DND-41 (cell line): Measurements from ENCODE around the gene DEFB121.

Experiments used
- EZH2 ChIP-seq: IDR thresholded peaks from 3 replicates; pipeline ENCODE4 v1.6.1; 2012; ENCODE audit warnings: borderline replicate concordance, low read depth, mild to moderate bottlenecking, moderate library complexity, low read length, inconsistent platforms; ENCODE audit not compliant: severe bottlenecking
- TF ChIP-seq, protein P1 (sequence below): IDR thresholded peaks from 2 replicates; pipeline ENCODE4 v1.5.1; 2012; ENCODE audit warnings: borderline replicate concordance, low read length, moderate library complexity, mild to moderate bottlenecking; ENCODE audit not compliant: poor library complexity, severe bottlenecking; ENCODE audit errors: extremely low read depth

DNA sequence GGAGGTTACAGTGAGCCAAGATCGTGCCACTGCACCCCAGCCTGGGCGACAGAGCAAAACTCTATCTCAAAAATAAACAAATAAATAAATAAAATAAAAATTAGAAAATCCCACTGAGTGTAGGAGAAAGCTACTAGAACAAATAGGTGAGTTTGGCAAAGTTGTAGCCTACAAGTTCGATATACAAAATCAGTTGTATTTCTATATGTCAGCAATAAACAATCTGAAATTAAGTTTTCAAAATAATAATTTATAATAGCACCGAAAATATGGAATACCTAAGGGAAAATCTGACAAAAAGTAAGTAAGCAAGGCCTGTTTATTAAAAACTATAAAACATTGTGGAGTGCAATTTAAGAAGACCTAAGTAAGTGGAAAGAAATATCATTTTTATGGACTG lies 42.7 kb downstream of the DEFB121 start:
- TF ChIP-seq, protein P1, sequence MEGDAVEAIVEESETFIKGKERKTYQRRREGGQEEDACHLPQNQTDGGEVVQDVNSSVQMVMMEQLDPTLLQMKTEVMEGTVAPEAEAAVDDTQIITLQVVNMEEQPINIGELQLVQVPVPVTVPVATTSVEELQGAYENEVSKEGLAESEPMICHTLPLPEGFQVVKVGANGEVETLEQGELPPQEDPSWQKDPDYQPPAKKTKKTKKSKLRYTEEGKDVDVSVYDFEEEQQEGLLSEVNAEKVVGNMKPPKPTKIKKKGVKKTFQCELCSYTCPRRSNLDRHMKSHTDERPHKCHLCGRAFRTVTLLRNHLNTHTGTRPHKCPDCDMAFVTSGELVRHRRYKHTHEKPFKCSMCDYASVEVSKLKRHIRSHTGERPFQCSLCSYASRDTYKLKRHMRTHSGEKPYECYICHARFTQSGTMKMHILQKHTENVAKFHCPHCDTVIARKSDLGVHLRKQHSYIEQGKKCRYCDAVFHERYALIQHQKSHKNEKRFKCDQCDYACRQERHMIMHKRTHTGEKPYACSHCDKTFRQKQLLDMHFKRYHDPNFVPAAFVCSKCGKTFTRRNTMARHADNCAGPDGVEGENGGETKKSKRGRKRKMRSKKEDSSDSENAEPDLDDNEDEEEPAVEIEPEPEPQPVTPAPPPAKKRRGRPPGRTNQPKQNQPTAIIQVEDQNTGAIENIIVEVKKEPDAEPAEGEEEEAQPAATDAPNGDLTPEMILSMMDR = no peak
- TF ChIP-seq EZH2 = no peak
